Measurements from ENCODE around the gene GABPB2. TPM values are rescaled to one million over a fixed set of nuclear protein-coding genes. Genes with fewer than 3 reads are reported as not detected.

Gene GABPB2
- total and polyA plus RNA-seq, 2 of the 13 experiments (the other 11 are each of a cell fraction or from before 2014, with no cell fraction given) = 0.09 TPM; not detected in 1

- in situ Hi-C loops (cut with HindIII; ENCODE audit: extremely low pct_ligation_motif_present, low pct_unique_long_range_greater_than_20kb) = no loop called here
- ATAC-seq = no peak
Measured at GRCh38 chr1:151039521-151039920, 31.0 kb upstream of the GABPB2 start.

More at GRCh38 chr1:151039521-151039920, 31.0 kb upstream of the GABPB2 start:
- Histone ChIP-seq H2AFZ (ENCODE audit: low read length) (no peak overlapping the region), H3K27ac (ENCODE audit: extremely low read length, insufficient read depth, low read length) (no peak overlapping the region), H3K4me2 (ENCODE audit: low read depth, low read length) (no peak overlapping the region), H3K79me2 (ENCODE audit: insufficient read depth, low read length) (no peaks in the 10 kb centered on the region), H3K9me3 (ENCODE audit: low read length) (no peaks in the 10 kb centered on the region), H4K20me1 (ENCODE audit: insufficient read depth, low read length) (no peaks in the 10 kb centered on the region), H3K9ac (ENCODE audit: insufficient read depth, low read depth, low read length) (no peak overlapping the region), H3K27me3 (ENCODE audit: control insufficient read depth in 1 of 2, insufficient read depth in 2 of 2, low read length in 2 of 2) (no peaks in the 10 kb centered on the region), H3K36me3 (replicated peaks in 1 of 2; ENCODE audit: control insufficient read depth in 1 of 2, insufficient read depth in 2 of 2, low read length in 2 of 2) (peaks cover 2 to 8% of the 10 kb centered on the region in 2 experiments; a peak in 3 of 5 replicates), H3K4me3 (replicated peaks in 1 of 3; ENCODE audit: insufficient read depth in 1 of 3, low read depth in 2 of 3, low read length in 3 of 3) (no peak overlapping the region), H3K4me1 (ENCODE audit: insufficient read depth, low read length) (no peaks in the 10 kb centered on the region)
- intact Hi-C loops (cut with micrococcal nuclease; ENCODE audit: unreplicated experiment) = no loop called here
- DNase-seq (ENCODE audit: low spot score) = no peak
- ChIA-PET POLR2A (no interaction called here), CTCF (ENCODE audit: low intra/inter-chr PET ratio, low total read pairs) (no interaction called here)
- no peak for FAIRE-seq
- WGBS (ENCODE audit: low lambda C conversion rate) = 85% methylated on average over 3 of the region's 3 CpGs
- TF ChIP-seq ZNF280B (CRISPR knock-in tag; IDR thresholded peaks at IDR 0.05; ENCODE audit: borderline replicate concordance) (no peak), ZNF124 (CRISPR knock-in tag; IDR thresholded peaks at IDR 0.05) (no peak), ARNT (IDR thresholded peaks at IDR 0.05) (no peak), NR0B2 (CRISPR knock-in tag; IDR thresholded peaks at IDR 0.05) (no peak), ZNF569 (CRISPR knock-in tag; IDR thresholded peaks at IDR 0.05; ENCODE audit: borderline replicate concordance) (no peak), REXO4 (CRISPR knock-in tag; IDR thresholded peaks at IDR 0.05; ENCODE audit: borderline replicate concordance) (no peak), ZZZ3 (CRISPR knock-in tag; IDR thresholded peaks at IDR 0.05; ENCODE audit: borderline replicate concordance) (no peak), RFXAP (CRISPR knock-in tag; IDR thresholded peaks at IDR 0.05; ENCODE audit: borderline replicate concordance) (no peak), ZKSCAN8 (CRISPR knock-in tag; IDR thresholded peaks at IDR 0.05; ENCODE audit: borderline replicate concordance) (no peak), IKZF4 (CRISPR knock-in tag; IDR thresholded peaks at IDR 0.05; ENCODE audit: borderline replicate concordance, low read depth, not compliant biosample characterization) (no peak), REL (CRISPR knock-in tag; conservative IDR thresholded peaks at IDR 0.05) (no peak), STAG1 (CRISPR knock-in tag; IDR thresholded peaks at IDR 0.05) (no peak)
- no TSS peak for BruUV-seq (replicated peaks)
